ENCODE results near the gene TLE1.
"Not testable (repeated sequence)": the region's sequence is repeated elsewhere in the genome, so short reads cannot be mapped to it uniquely, and the experiment has no call there.

The TLE1 gene

GRCh38 chr9:81598811-81599210 is 90.5 kb downstream of the TLE1 start:
- no peak for DNase-seq

- no peak for DNase-seq
These were observed 91.2 kb downstream of the TLE1 start for GRCh38 chr9:81598123-81598497.

- no peak for DNase-seq
These were observed 91.8 kb downstream of the TLE1 start for GRCh38 chr9:81597419-81598122.

- DNase-seq = no peak
These were observed 92.5 kb downstream of the TLE1 start for GRCh38 chr9:81596679-81597418.

GRCh38 chr9:81595887-81596543 is 93.3 kb downstream of the TLE1 start:
- DNase-seq = no peak

- not testable (repeated sequence) for DNase-seq
These were observed 94.1 kb downstream of the TLE1 start for GRCh38 chr9:81595293-81595692.

GRCh38 chr9:81594415-81594814 is 94.9 kb downstream of the TLE1 start:
- DNase-seq = no peak

GRCh38 chr9:81592887-81593266 is 96.5 kb downstream of the TLE1 start:
- no peak for DNase-seq

GRCh38 chr9:81591791-81592190 is 97.6 kb downstream of the TLE1 start:
- DNase-seq = no peak

- no peak for DNase-seq
These were observed 98.7 kb downstream of the TLE1 start for GRCh38 chr9:81590688-81591087.

- no peak for DNase-seq
These were observed 99.5 kb downstream of the TLE1 start for GRCh38 chr9:81589819-81590218.

- DNase-seq = no peak
These were observed 100.0 kb downstream of the TLE1 start for GRCh38 chr9:81589392-81589791.

- DNase-seq = peak; percentile 79
These were observed 101.0 kb downstream of the TLE1 start for GRCh38 chr9:81588148-81588871.

GRCh38 chr9:81586786-81587185 is 102.6 kb downstream of the TLE1 start:
- DNase-seq = no peak

GRCh38 chr9:81585191-81585763 is 104.1 kb downstream of the TLE1 start:
- no peak for DNase-seq

GRCh38 chr9:81584099-81584498 is 105.2 kb downstream of the TLE1 start:
- DNase-seq = no peak

GRCh38 chr9:81581986-81582385 is 107.4 kb downstream of the TLE1 start:
- DNase-seq = no peak

- DNase-seq = no peak
These were observed 110.0 kb downstream of the TLE1 start for GRCh38 chr9:81579381-81579780.

GRCh38 chr9:81578606-81579005 is 110.7 kb downstream of the TLE1 start:
- DNase-seq = no peak

- DNase-seq = no peak
These were observed 113.4 kb downstream of the TLE1 start for GRCh38 chr9:81575956-81576355.

GRCh38 chr9:81574405-81574804 is 114.9 kb downstream of the TLE1 start:
- no peak for DNase-seq

GRCh38 chr9:81573415-81574321 is 115.7 kb downstream of the TLE1 start:
- DNase-seq = no peak
